Lung (tissue), 12 donors: ENCODE data around the gene TSPAN14. TPM values are rescaled to one million over a fixed set of nuclear protein-coding genes. Genes with fewer than 3 reads are reported as not detected.

Source experiments
- ATAC-seq: fragments of 200-7000 bp; cut with Tn5 transposase; one replicate; pipeline ENCODE4 v1.9.1; 2020; ENCODE audit warnings: moderate number of reproducible peaks; ENCODE audit not compliant: insufficient read depth, low FRiP score
- DNase-seq, 3 donors: peaks; one replicate each; pipeline ENCODE4 v3.0.0-alpha.2; 2013 to 2017
- H3K27ac ChIP-seq, 2 donors: one replicate each; pipeline ENCODE4 v1.5.1; 2013; ENCODE audit warnings: mild to moderate bottlenecking in 2 of 2, moderate library complexity in 2 of 2, control low read depth in 1 of 2, inconsistent platforms in 1 of 2, low read depth in 1 of 2, low read length in 1 of 2
- H3K27me3 ChIP-seq, 3 donors: one replicate each; pipeline ENCODE4 v1.5.1; 2013; ENCODE audit warnings: low read length in 2 of 3; ENCODE audit not compliant: control insufficient read depth in 3 of 3, insufficient read depth in 3 of 3
- H3K36me3 ChIP-seq, 4 donors: one replicate each; pipeline ENCODE4 v1.5.1; 2013; ENCODE audit warnings: low read length in 4 of 4, mild to moderate bottlenecking in 1 of 4, moderate library complexity in 1 of 4; ENCODE audit not compliant: control insufficient read depth in 4 of 4, insufficient read depth in 4 of 4
- H3K4me1 ChIP-seq, 5 donors: one replicate each; pipeline ENCODE4 v1.5.1; 2013; ENCODE audit warnings: low read length in 5 of 5, mild to moderate bottlenecking in 2 of 5, moderate library complexity in 1 of 5; ENCODE audit not compliant: control insufficient read depth in 5 of 5, insufficient read depth in 5 of 5
- H3K4me3 ChIP-seq: one replicate; pipeline ENCODE4 v1.5.1; 2013; ENCODE audit warnings: mild to moderate bottlenecking, control low read depth, moderate library complexity
- H3K9ac ChIP-seq, 2 donors: one replicate each; pipeline ENCODE4 v1.5.1; 2013; ENCODE audit warnings: low read length in 2 of 2, control low read depth in 1 of 2; ENCODE audit not compliant: insufficient read depth in 1 of 2
- H3K9me3 ChIP-seq, 4 donors: one replicate each; pipeline ENCODE4 v1.5.1; 2013; ENCODE audit warnings: low read length in 3 of 4, mild to moderate bottlenecking in 1 of 4, moderate library complexity in 1 of 4; ENCODE audit not compliant: control insufficient read depth in 4 of 4, insufficient read depth in 3 of 4
- CTCF ChIP-seq: IDR thresholded peaks from 2 replicates; pipeline ENCODE4 v1.5.1; 2012; ENCODE audit warnings: mild to moderate bottlenecking; ENCODE audit errors: control extremely low read depth, extremely low read depth
- WGBS, 2 donors: extraction: QIAGEN DNeasy Blood & Tissue Kit; methylation state at CpG; one replicate each; pipeline ENCODE4 v1.1.7; 2013; 5-methylcytosine and 5-hydroxymethylcytosine counted together
- polyA plus RNA-seq, 2 donors: library from polyadenylated mRNA; stranded (reverse); fragments of 200-250 nt; gene quantifications; one replicate each; pipeline ENCODE4 v1.2.1, GENCODE V29; 2013
- total RNA-seq, 2 donors: library from RNA; depleted of rRNA in 1 of 2; stranded (reverse); fragments of >200 nt in 1 of 2; gene quantifications; one replicate each; pipeline ENCODE4 v1.2.1, GENCODE V29; 2014 to 2021
- donor health status: control.
- donor health status: control.
- donor health status: Bipolar disorder and iron deficiency.
- donor health status: healthy.
- donor health status: DM: yes; HTN: yes; CAD: no.

The TSPAN14 gene
- total and polyA plus RNA-seq, 4 donors: 40.9 to 187 (median 116) TPM

- Histone ChIP-seq H3K27me3 (no peaks in the 10 kb centered on the region), H3K9ac (no peak overlapping the region), H3K4me1 (peaks cover 0 to 8% (median 0%) of the 10 kb centered on the region in 5 donors), H3K36me3 (no peaks in the 10 kb centered on the region), H3K9me3 (no peaks in the 10 kb centered on the region), H3K4me3 (no peak overlapping the region), H3K27ac (no peak overlapping the region)
- WGBS, 2 donors: 85 to 95% methylated on average over 3 of the region's 3 CpGs
- no peak for TF ChIP-seq CTCF
- no peak for ATAC-seq
- DNase-seq: peak; percentile 45 to 63 (median 62)
These were observed 128.3 kb downstream of the TSPAN14 start for GRCh38 chr10:80582286-80582960.

Other genes starting within 250 kb of the TSPAN14 start
- 100 to 1,000 TPM in 1 of 2 donors, 10 to 100 TPM in 1; 97.7 to 282 TPM for gene ANXA11, start 248.8 kb upstream of the TSPAN14 start, total RNA-seq
- gene ANXA11, start 248.8 kb upstream of the TSPAN14 start, polyA plus RNA-seq: 100 to 1,000 TPM; 135 to 404 TPM
- gene MAT1A, start 164.7 kb upstream of the TSPAN14 start, total RNA-seq: 1 to 10 TPM in 1 of 2 donors, under 1 TPM in 1; 0.46 to 1.1 TPM
- under 1 TPM; 0.30 to 0.40 TPM for gene MAT1A, start 164.7 kb upstream of the TSPAN14 start, polyA plus RNA-seq
- 1 to 10 TPM; 2.4 TPM for gene DYDC1, start 97.6 kb upstream of the TSPAN14 start, total RNA-seq
- gene DYDC1, start 97.6 kb upstream of the TSPAN14 start, polyA plus RNA-seq: 1 to 10 TPM; 1.5 TPM
- 10 to 100 TPM in 1 of 2 donors, 1 to 10 TPM in 1; 8.6 to 21.7 TPM for gene DYDC2, start 97.5 kb upstream of the TSPAN14 start, total RNA-seq
- gene DYDC2, start 97.5 kb upstream of the TSPAN14 start, polyA plus RNA-seq: 10 to 100 TPM; 17.3 to 24.4 TPM
- 10 to 100 TPM; 42.8 to 59.5 TPM for gene PRXL2A, start 45.8 kb upstream of the TSPAN14 start, total RNA-seq
- gene PRXL2A, start 45.8 kb upstream of the TSPAN14 start, polyA plus RNA-seq: 10 to 100 TPM; 18.2 to 31.2 TPM
- gene SH2D4B, start 83.6 kb downstream of the TSPAN14 start, total RNA-seq: under 1 TPM; 0.12 to 0.28 TPM
- gene SH2D4B, start 83.6 kb downstream of the TSPAN14 start, polyA plus RNA-seq: under 1 TPM; 0.20 to 0.23 TPM